GM12801 (cell line): ENCODE results near the gene NDST1.

Source experiments
- TF ChIP-seq, protein P1 (sequence below): IDR thresholded peaks from one replicate; pipeline ENCODE4 v1.5.1; 2011; ENCODE audit warnings: control low read depth; ENCODE audit not compliant: insufficient read length; ENCODE audit errors: extremely low read depth

Gene NDST1

DNA sequence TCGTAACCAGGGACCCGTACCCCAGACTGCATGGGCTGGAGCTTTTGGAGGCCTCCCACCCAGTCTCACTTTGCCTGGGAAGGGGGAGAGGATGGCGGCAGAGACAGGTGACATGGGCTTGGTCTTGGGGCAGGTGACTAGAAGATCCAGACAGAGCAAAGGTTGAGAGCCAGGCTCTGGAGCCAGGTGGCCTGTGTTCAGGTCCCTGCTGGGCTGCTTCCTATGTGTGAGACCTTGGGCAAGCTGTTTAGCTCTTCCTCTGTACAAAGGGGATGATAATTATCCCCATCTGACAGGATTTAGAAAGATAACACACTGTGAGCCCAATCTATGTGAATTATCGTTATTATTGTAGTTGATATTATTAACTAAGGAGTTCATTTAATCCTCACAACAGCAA, 16.1 kb upstream of the NDST1 start:
- TF ChIP-seq, protein P1, sequence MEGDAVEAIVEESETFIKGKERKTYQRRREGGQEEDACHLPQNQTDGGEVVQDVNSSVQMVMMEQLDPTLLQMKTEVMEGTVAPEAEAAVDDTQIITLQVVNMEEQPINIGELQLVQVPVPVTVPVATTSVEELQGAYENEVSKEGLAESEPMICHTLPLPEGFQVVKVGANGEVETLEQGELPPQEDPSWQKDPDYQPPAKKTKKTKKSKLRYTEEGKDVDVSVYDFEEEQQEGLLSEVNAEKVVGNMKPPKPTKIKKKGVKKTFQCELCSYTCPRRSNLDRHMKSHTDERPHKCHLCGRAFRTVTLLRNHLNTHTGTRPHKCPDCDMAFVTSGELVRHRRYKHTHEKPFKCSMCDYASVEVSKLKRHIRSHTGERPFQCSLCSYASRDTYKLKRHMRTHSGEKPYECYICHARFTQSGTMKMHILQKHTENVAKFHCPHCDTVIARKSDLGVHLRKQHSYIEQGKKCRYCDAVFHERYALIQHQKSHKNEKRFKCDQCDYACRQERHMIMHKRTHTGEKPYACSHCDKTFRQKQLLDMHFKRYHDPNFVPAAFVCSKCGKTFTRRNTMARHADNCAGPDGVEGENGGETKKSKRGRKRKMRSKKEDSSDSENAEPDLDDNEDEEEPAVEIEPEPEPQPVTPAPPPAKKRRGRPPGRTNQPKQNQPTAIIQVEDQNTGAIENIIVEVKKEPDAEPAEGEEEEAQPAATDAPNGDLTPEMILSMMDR: no peak

DNA sequence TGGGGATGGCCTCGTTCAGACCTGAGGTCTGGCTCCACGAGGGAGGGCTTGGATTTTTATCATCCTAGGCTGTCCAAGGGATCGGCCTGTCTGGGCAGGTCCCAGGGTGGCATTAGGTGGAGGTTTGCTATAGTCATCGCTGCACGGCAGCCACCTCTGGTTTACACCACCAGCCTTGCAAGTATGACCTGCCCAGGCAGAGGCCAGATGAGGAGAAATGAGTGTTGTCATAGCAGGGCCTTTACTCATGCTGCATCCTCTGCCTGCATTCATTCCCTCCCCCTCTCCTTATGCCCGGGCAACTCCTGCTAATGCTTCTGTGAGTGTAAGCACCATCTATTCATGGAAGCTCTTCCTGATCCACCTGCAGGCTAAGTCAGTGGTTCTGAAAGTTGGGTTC, 15.3 kb upstream of the NDST1 start:
- TF ChIP-seq, protein P1: no peak

DNA sequence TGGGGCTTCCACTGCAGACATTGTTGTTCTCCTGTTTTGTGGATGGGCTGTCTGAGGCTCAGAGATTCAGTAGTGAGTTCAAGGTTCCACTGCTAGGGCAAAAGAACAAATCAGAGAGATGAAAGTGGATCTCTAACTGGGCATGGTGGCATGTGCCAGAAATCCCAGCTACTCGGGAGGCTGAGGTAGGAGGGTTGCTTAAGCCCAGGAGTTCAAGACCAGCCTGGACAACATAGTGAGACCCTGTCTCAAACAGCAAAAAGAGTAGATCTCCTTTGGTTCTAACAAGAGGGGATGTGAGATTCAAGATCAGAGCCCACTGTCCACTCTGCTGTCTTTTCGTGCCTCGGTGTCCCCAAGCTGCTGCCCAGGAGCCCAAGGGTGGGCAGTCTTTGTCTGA, 11.8 kb upstream of the NDST1 start:
- TF ChIP-seq, protein P1: no peak

DNA sequence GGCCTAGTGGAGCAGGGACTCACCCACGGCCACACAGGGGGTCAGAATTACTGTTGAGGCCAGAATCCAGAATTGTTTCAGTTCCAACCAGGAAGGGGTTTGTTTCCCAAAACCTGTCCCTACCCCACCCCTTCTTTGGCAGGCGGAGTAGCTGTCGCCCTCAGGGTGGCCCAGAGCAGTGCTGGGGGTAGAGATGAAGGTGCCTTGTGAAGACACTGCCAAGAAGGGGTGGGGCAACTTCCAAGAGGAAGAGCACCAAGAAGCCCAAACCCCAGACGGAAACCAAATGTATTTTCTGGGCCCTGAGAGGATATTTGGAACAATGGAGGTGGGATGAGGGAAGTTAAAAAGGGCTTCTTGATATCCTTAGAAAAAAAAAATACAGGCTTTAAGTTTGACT, 11.4 kb upstream of the NDST1 start:
- TF ChIP-seq, protein P1: no peak

DNA sequence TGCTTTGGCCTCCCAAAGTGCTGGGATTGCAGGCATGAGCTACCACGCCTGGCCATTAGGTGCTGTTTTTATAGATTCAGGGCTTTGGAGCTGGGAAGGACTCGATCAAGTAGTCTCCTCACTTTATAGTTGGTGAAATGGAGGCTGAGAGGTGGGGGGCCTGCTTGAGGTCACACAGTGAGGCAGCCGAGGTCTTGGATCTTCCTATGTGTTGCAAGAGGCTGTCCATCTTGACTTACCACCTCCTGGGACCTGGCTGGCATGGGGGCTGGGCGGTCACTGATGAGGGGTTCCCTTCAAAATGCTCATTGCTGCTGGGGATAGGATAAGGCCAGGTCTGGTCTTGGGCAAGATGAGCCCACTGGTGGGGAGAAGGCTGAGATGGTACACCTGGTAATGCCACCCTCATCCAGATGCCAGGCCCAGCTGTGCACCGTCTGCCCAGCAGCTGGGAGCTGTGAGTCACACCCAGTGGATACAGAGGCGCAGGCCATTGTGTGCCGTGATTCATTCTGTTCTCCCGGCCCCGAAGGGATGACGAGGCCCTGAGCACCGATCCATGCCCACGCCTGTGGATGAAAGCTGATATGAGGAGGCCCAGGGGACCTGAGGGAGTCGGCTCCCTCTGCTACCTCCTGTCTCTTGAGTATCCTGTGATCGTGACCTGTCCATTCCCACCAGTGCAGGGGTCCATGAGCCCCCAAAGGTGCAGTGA, 10.5 kb upstream of the NDST1 start:
- TF ChIP-seq, protein P1: no peak

DNA sequence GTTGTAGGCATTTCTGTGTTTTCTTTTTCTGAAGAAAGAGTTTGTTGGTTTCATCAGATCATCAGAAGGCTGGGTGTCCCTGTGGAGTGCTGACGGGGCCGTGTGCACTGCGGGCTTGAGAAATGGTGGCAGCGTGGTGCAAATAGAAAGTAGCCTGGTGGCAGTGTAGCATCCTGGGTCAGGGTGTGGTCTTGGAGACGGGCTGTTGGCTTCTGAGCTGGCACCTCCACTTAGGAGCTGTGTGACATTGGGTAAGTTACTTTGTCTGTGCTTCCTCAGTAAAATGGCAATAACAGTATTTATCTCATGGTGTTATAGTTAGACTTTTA, 10.0 kb upstream of the NDST1 start:
- TF ChIP-seq, protein P1: no peak

DNA sequence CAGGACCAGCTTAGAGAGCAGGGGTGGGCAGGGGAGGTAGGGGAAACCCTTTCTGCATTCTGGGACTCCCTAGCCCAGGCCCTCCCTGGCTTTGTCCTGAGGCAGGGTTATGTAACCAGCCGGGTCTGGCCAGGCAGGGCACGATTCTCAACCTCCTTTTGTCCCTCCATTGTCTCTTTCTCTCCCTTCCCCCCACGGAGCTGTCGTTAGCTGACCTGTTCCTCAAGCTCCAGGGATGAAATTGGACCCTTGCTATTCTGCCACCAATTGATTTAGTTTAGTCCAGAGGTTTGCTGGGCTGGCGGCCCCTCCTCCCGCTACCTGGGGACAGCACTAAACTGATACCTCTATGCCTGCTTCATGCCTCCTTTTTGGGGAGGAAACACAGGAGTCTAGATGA, 9.4 kb upstream of the NDST1 start:
- TF ChIP-seq, protein P1: no peak
